VCaP (cell line): ENCODE results near the gene ZNF48.

ENCODE experiments used
- H3K27ac ChIP-seq: fragments of 450-650 bp; 2 replicates; pipeline ENCODE4 v1.5.1; 2017
- CTCF ChIP-seq: fragments of 450-650 bp; conservative IDR thresholded peaks from 2 replicates; pipeline ENCODE4 v1.5.1; 2017; ENCODE audit warnings: mild to moderate bottlenecking, moderate library complexity

The ZNF48 gene

GRCh38 chr16:30439720-30440348 is 44.6 kb downstream of the ZNF48 start:
- H3K27ac ChIP-seq: no peak overlapping the region
- TF ChIP-seq CTCF: no peak

- TF ChIP-seq CTCF: no peak
Measured at GRCh38 chr16:30443631-30444030, 48.4 kb downstream of the ZNF48 start.

GRCh38 chr16:30444231-30445148 is 49.3 kb downstream of the ZNF48 start:
- no peak for TF ChIP-seq CTCF

More at GRCh38 chr16:30443631-30444030, 48.4 kb downstream of the ZNF48 start:
- H3K27ac ChIP-seq: no peak overlapping the region

GRCh38 chr16:30445149-30445407 is 49.9 kb downstream of the ZNF48 start:
- H3K27ac ChIP-seq: peak overlapping the region; percentile 73
- no peak for TF ChIP-seq CTCF

More at GRCh38 chr16:30444231-30445148, 49.3 kb downstream of the ZNF48 start:
- H3K27ac ChIP-seq: no peak overlapping the region

GRCh38 chr16:30445408-30446202 is 50.4 kb downstream of the ZNF48 start, which contains the start of gene SEPHS2:
TSS of gene SEPHS2 (minus strand) at chr16:30445874. CDS start at chr16:30445727, 147 bp downstream.
- TF ChIP-seq CTCF: peak; percentile 18; the same call in 1 of the 2 replicates
- peak within 1 kb of the TSS; percentile 73 for H3K27ac ChIP-seq

- H3K27ac ChIP-seq: peak overlapping the region; percentile 73
- no peak for TF ChIP-seq CTCF
Measured at GRCh38 chr16:30446203-30446595, 51.0 kb downstream of the ZNF48 start.
